Breast epithelium (tissue), 3 donors: ENCODE results near the gene ANKRD2.

ENCODE experiments used
- CTCF ChIP-seq, 3 donors: fragments of 450-650 bp; IDR thresholded peaks; one replicate each; pipeline ENCODE4 v1.5.1; 2016 to 2017; ENCODE audit warnings: antibody characterized with exemption in 3 of 3, mild to moderate bottlenecking in 3 of 3, moderate library complexity in 3 of 3
- POLR2AphosphoS5 ChIP-seq, 3 donors: sonication (generic); formaldehyde crosslinking; IDR thresholded peaks; one replicate each; pipeline ENCODE4 v1.6.1; 2017; ENCODE audit warnings: antibody characterized with exemption in 3 of 3

DNA sequence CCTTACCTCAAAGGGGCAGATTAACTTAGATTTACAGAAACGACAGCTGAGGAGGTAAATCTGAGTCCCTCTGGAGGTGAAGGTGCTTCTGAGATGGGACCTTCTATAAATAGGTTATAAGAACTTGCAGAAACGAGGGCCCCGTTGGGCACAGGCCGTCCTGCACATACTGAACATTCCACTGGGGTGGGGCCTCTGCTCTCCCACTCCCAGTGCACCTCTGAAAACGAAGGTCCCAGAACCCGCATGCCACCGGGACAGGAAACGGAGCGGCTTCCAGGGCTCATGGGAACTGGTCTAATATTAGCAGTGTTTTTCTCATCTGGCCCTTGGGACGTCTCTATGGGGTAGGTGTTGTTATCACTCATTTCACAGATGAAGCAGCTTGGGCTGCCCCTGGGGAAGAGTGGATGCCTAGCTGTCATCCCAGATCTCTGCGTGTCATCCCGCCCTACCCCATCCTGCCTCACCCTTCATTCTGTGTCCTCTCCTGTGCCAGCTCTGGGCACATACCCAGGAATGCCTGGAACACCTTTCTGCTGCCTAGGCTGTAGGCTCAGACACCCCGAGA, 36.5 kb downstream of the ANKRD2 start:
- TF ChIP-seq CTCF (IDR thresholded peaks at IDR 0.05) (no peak), POLR2AphosphoS5 (IDR thresholded peaks at IDR 0.05) (no peak)
